Osteocyte (in vitro differentiated cells): ENCODE data around the gene ISL2. TPM values are rescaled to one million over a fixed set of nuclear protein-coding genes. Genes with fewer than 3 reads are reported as not detected.

ENCODE experiments used
- DNase-seq: peaks from one replicate; pipeline ENCODE4 v3.0.0; 2021; ENCODE audit warnings: mixed read lengths; ENCODE audit not compliant: unreplicated experiment; ENCODE audit errors: extremely low spot score
- H3K27ac Mint-ChIP-seq: one replicate; pipeline ENCODE4 v1.8.0; 2021; ENCODE audit warnings: mild to moderate bottlenecking, mixed read lengths; ENCODE audit not compliant: unreplicated experiment
- H3K27me3 Mint-ChIP-seq: one replicate; pipeline ENCODE4 v1.8.0; 2021; ENCODE audit warnings: mixed read lengths; ENCODE audit not compliant: unreplicated experiment
- H3K36me3 Mint-ChIP-seq: one replicate; pipeline ENCODE4 v1.8.0; 2021; ENCODE audit warnings: mixed read lengths; ENCODE audit not compliant: unreplicated experiment
- H3K4me1 Mint-ChIP-seq: one replicate; pipeline ENCODE4 v1.8.0; 2021; ENCODE audit warnings: mixed read lengths; ENCODE audit not compliant: unreplicated experiment
- H3K4me3 Mint-ChIP-seq: one replicate; pipeline ENCODE4 v1.8.0; 2021; ENCODE audit warnings: mild to moderate bottlenecking, moderate library complexity, mixed read lengths; ENCODE audit not compliant: unreplicated experiment
- H3K9me3 Mint-ChIP-seq: one replicate; pipeline ENCODE4 v1.8.0; 2021; ENCODE audit warnings: mixed read lengths; ENCODE audit not compliant: unreplicated experiment
- CTCF ChIP-seq: fragments of 200-600 bp; sonication (generic); IDR thresholded peaks from 2 replicates; pipeline ENCODE4 v1.5.0; 2021; ENCODE audit warnings: antibody characterized with exemption, mild to moderate bottlenecking, moderate library complexity
- total RNA-seq: library from RNA; stranded (reverse); gene quantifications from 2 replicates; pipeline ENCODE4 v1.2.1, GENCODE V29; 2021

The ISL2 gene
- total RNA-seq, 1 donor from 2014 or later, result not detected

GRCh38 chr15:76346669-76347481 lies 10.3 kb downstream of the ISL2 start:
- H3K27me3 Mint-ChIP-seq, result peaks cover 65% of the 10 kb centered on the region
- H3K4me3 Mint-ChIP-seq, result peak overlapping the region; percentile 52
- H3K36me3 Mint-ChIP-seq, result peaks cover 9% of the 10 kb centered on the region

GRCh38 chr15:76347482-76348055 lies 11.0 kb downstream of the ISL2 start:
- DNase-seq, result no peak
- TF ChIP-seq CTCF, result no peak
- Mint-ChIP-seq H3K36me3 (peaks cover 9% of the 10 kb centered on the region), H3K27ac (no peak overlapping the region), H3K4me3 (peak overlapping the region; percentile 14), H3K27me3 (peaks cover 61% of the 10 kb centered on the region), H3K9me3 (no peaks in the 10 kb centered on the region), H3K4me1 (peaks cover 15% of the 10 kb centered on the region)

More at GRCh38 chr15:76346669-76347481, 10.3 kb downstream of the ISL2 start:
- H3K9me3 Mint-ChIP-seq, result no peaks in the 10 kb centered on the region
- no peak for TF ChIP-seq CTCF
- peaks cover 19% of the 10 kb centered on the region for H3K4me1 Mint-ChIP-seq
- DNase-seq, result no peak
- no peak overlapping the region for H3K27ac Mint-ChIP-seq

- H3K27me3 Mint-ChIP-seq, result peaks cover 50% of the 10 kb centered on the region
- H3K4me3 Mint-ChIP-seq, result no peak overlapping the region
- H3K27ac Mint-ChIP-seq, result no peak overlapping the region
- no peak for DNase-seq
- TF ChIP-seq CTCF, result no peak
- H3K9me3 Mint-ChIP-seq, result no peaks in the 10 kb centered on the region
- peaks cover 9% of the 10 kb centered on the region for H3K36me3 Mint-ChIP-seq
- peaks cover 14% of the 10 kb centered on the region for H3K4me1 Mint-ChIP-seq
Measured at GRCh38 chr15:76349301-76350070, 12.9 kb downstream of the ISL2 start.

GRCh38 chr15:76353023-76353577 lies 16.5 kb downstream of the ISL2 start:
- Mint-ChIP-seq H3K4me1 (no peaks in the 10 kb centered on the region), H3K36me3 (peaks cover 3% of the 10 kb centered on the region), H3K27ac (no peak overlapping the region), H3K9me3 (no peaks in the 10 kb centered on the region), H3K27me3 (peaks cover 32% of the 10 kb centered on the region), H3K4me3 (no peak overlapping the region)
- no peak for TF ChIP-seq CTCF
- DNase-seq, result no peak
